NCI-H526 (cell line): ENCODE results near the gene EPN2.

Source experiments
- DNase-seq, 2 experiments: peaks; one replicate each; lab custom pipeline; 2025; lab: John Stamatoyannopoulos, UW

Gene EPN2

DNA sequence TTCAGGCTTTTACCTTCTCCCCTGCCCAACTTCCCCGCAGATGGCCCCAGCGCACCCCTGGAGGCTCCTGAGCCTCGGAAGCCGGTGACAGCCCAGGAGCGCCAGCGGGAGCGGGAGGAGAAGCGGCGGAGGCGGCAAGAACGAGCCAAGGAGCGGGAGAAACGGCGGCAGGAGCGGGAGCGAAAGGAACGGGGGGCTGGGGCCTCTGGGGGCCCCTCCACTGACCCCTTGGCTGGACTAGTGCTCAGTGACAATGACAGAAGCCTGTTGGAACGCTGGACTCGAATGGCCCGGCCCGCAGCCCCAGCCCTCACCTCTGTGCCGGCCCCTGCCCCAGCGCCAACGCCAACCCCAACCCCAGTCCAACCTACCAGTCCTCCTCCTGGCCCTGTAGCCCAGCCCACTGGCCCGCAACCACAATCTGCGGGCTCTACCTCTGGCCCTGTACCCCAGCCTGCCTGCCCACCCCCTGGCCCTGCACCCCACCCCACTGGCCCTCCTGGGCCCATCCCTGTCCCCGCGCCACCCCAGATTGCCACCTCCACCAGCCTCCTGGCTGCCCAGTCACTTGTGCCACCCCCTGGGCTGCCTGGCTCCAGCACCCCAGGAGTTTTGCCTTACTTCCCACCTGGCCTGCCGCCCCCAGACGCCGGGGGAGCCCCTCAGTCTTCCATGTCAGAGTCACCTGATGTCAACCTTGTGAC, 144.7 kb downstream of the EPN2 start:
- DNase-seq: no peak

DNA sequence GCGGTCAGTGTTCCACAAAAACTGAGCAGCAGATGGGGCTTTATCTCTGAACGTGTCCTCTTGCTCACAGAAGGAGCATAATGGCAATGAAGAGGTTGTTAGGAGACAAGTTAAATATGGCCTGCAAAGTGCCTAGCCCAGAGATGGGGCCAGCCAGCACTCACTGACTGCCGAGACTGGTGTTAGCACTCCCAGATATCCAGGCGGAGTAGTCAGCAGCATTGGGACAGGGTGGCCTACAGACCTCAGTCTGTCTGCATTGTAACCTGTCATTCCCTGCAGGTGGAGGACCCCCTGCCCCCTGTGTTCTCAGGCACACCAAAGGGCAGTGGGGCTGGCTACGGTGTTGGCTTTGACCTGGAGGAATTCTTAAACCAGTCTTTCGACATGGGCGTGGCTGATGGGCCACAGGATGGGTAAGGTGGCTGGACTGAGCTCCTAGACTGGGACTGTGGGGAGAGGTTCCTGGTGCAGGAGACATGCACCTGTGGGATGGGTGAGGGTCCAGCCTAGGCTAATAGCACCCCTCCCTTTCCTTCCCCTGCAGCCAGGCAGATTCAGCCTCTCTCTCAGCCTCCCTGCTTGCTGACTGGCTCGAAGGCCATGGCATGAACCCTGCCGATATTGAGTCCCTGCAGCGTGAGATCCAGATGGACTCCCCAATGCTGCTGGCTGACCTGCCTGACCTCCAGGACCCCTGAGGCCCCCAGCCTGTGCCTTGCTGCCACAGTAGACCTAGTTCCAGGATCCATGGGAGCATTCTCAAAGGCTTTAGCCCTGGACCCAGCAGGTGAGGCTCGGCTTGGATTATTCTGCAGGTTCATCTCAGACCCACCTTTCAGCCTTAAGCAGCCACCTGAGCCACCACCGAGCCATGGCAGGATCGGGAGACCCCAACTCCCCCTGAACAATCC, 145.6 kb downstream of the EPN2 start:
- DNase-seq: no peak

DNA sequence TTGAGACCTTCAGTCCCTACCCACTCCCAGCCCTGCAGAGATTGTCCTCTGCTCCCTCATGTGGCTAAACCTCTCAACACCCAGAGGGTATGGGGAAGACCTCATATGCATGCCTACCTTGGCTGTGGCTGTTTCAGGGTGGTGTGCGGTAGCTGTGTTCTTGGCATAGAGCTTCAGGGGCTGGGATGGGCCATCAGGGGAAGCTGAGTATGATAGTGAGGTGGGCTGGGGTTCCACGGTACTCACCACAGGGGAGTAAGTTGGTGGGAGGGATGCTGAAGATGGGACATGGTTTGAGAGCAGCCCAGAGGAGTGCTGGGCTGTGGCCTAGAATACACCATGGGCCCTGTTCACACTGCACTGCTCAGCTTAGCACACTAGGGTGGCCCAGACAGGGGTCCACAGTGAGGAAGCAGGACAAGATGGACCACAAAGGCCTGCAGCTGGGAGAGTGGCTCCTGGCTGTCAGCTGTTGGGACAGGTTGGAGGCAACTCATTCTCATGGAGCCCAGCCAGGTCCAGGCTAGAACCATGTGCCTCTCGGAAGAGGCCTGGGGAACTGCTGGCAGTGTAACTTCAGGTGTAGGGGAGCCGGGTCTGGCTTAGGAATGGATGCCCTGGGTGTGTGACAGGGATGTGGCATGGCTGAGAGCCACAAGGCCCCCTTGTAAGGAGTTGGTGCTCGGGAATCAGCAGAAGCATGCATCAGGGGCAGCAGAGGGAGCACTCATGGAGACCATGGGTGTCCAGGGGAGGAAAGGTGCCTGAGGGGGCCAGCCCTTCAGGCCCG, 146.7 kb downstream of the EPN2 start:
- DNase-seq: no peak

DNA sequence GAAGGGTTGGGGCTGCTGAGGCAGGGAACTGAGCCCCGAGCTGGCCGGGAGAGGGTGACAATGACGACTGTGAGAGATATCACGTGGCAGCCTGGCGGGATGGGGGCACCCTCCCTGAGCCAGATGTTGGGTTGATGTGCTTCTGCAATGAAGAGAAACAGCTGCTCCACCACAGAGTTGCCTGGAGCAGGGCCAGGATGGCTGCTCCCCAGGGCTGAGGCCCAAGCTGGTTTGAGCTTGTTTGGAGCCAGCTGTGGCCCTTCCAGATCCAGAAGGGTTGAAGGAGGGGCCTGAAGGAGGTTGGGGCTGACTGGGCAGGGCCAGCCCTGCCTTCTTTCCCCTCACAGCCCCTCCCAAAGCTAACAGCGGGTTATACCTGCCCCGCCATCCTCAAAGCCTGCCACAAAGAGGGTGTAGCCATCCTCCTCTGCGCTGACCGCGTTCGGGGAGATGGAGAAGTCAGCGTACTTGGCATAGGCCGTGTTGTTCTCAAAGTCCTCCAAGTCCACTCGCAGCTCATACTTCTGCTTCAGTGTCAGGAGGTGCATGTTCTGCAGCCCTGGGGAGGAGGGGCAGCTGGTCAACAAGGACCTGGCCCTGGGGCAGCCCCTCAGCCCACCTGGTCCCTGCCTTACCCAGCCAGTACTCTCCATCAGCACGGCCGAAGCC, 147.7 kb downstream of the EPN2 start:
- no peak for DNase-seq

DNA sequence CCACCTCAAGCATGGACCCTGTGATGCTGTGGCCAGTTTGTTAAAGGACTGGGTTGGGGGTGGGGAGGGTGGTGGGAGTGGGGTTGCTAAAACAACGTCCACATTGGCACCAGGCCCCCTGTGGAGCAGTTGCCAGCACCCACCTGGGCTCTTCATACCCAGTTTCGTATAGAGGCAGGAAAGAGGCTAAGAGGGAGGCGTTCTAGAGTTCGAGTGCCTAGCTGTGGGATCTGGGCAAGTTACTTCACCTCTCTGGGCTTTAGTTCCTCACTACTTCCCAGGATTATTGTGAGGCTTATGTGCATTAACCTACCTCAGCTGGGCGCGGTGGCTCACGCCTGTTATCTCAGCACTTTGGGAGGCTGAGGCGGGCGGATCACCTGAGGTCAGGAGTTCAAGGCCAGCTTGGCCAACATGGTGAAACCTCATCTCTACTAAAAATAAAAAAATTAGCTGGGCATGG, 148.4 kb downstream of the EPN2 start:
- DNase-seq: no peak
